ENCODE measurements around the gene BEND3.

GRCh38 chr6:107056796-107057195 lies 58.5 kb downstream of the BEND3 start:
- TF ChIP-seq ZNF253 (CRISPR knock-in tag; conservative IDR thresholded peaks at IDR 0.05) (no peak), BRCA1 (IDR thresholded peaks at IDR 0.05) (no peak), BRCA1 (CRISPR knock-in tag; IDR thresholded peaks at IDR 0.05) (no peak), EZH2 (IDR thresholded peaks at IDR 0.05; ENCODE audit: borderline replicate concordance, low read depth, low read length) (no peak), RCOR1 (IDR thresholded peaks at IDR 0.05; ENCODE audit: borderline replicate concordance in 1 of 2, low read depth in 2 of 2, low read length in 2 of 2) (no peak), ZNF699 (CRISPR knock-in tag; IDR thresholded peaks at IDR 0.05; ENCODE audit: insufficient replicate concordance) (no peak), GABPB1 (CRISPR knock-in tag; IDR thresholded peaks at IDR 0.05) (no peak), ZNF639 (CRISPR knock-in tag; conservative IDR thresholded peaks at IDR 0.05 in 1 of 2, IDR thresholded peaks at IDR 0.05 in 1 of 2) (no peak)
